ENCODE measurements around the gene CYP4F12.
"Not testable (repeated sequence)": the region's sequence is repeated elsewhere in the genome, so short reads cannot be mapped to it uniquely, and the experiment has no call there.

The CYP4F12 gene

DNA sequence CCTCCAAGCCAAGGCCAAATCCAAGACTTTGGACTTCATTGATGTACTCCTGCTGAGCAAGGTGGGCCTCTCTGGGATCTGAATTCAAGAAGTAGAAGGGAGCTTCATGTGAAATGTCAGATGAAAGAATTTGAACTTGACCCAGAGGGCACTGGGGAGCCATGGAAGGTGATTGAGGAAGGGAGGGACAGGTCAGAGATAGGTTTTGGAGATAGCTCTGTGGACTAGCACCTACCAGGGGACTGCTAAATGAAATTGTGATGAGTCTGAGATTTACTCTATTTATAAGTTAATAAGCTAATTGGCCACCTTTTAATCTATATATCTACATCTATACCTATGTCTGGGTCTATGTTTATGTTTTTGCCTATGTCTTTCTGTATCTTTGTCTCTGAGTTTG lies 22.8 kb upstream of the CYP4F12 start:
- not testable (repeated sequence) for DNase-seq (ENCODE audit: low spot score)

DNA sequence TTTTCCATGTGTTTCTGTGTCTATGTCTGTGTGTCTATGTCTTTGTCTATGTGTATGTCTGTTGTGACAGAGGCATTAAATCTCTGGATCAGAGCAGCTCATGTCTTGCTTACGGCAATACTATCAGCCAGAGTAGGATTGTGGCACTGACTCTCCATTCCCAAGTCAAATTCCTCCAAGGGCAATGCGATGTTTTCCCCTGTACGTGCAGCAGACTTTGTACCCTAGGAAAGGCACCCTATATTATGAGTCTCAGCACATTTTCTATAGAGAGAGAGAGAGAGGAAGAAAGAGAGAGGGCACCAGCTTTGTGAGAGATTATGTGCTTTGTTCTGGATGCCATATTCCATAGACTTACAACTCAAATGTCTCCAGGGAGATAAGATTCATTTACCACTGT lies 21.1 kb upstream of the CYP4F12 start:
- DNase-seq (ENCODE audit: low spot score): no peak

DNA sequence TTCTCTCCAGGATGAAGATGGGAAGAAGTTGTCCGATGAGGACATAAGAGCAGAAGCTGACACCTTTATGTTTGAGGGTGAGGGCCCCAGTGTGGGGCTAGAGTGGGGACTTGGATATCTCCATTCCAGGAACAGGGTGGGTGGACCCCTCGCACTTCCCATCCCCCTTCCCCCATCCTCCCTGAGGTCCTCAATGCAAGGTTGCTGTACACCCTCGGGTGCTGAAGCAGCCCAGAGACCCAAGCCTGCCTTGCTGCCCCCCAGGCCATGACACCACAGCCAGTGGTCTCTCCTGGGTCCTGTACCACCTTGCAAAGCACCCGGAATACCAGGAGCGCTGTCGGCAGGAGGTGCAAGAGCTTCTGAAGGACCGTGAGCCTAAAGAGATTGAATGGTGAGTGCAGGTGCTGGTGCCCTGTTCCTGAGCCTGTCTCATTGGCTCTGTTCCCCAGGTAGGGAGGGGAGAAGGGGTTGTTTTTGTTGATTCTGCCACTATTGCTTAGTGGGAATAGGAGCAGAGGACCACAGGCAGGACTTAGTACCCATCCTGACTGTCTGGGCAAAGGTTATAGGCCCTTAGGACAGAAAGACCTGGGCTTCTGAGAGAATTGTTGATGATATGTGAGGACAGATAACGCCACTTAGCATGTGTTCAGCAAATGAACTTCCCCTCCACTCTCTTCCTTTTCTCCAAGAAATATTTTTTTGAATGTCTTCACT lies 20.2 kb upstream of the CYP4F12 start:
- DNase-seq (ENCODE audit: low spot score): no peak

DNA sequence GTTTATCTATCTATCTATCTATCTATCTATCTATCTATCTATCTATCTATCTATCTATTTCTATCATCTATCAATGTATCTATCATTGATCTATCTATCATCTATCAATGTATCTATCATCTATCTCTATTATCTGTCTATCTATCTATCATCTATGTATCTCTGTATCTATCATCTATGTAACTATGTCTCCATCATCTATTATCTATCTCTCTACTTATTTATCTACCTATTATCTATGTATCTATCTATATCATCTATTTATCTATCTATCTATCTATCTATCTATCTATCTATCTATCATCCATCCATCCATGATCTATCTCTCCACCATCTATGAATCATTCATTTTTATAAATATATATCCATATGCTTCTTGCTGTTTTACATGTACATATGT lies 16.4 kb upstream of the CYP4F12 start:
- DNase-seq (ENCODE audit: low spot score): no peak

DNA sequence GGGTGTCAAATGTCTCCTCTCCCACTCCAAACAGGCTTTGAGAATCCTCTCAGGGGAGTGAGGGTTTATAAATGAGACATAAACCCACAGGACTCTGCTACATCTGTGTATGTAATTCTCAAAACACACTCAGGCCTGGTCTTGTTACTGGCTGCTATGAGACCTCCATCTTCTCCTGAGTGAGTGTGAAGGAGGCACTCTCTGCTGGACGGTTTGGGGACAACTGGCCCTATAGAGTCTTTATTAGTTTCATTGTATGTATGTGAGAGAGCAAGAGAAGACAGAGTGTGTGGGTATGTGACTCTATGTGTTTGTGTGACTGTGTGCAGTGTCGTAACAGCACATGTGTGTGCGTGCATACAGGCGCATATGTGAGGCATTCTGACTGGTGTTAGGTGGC lies 9.6 kb upstream of the CYP4F12 start:
- no peak for DNase-seq (ENCODE audit: low spot score)

DNA sequence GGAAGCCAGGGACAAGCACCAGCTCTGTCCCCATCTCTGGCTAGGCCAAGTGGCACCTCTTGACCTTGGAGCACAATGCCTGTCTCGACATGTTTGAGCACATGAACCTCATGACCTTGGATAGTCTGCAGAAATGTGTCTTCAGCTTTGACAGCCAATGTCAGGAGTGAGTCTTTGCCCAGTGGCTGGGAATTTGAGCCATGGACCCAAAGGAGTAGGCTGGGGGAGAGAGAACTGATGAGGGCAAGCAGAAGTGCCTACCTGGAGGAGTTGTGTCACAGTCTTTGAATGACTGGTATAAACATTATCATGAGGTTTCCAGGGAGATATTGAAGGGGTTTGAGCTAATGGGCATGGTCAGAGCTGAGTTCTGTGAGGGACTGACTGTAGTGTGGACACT lies 6.7 kb upstream of the CYP4F12 start:
- DNase-seq (ENCODE audit: low spot score): no peak

DNA sequence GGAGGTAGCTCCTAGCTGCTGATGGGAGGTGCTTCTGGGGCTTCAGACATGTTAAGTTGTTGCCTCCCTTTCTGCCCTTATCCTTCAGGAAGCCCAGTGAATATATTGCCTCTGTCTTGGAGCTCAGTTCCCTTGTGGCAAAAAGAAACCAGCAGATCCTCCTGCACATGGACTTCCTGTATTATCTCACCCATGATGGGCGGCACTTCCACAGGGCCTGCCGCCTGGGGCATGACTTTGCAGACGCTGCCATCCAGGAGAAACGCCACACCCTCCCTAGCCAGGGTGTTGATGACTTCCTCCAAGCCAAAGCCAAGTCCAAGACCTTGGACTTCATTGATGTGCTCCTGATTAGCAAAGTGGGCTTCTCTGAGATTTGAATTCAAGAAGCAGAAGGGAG lies 6.0 kb upstream of the CYP4F12 start:
- DNase-seq (ENCODE audit: low spot score): no peak

DNA sequence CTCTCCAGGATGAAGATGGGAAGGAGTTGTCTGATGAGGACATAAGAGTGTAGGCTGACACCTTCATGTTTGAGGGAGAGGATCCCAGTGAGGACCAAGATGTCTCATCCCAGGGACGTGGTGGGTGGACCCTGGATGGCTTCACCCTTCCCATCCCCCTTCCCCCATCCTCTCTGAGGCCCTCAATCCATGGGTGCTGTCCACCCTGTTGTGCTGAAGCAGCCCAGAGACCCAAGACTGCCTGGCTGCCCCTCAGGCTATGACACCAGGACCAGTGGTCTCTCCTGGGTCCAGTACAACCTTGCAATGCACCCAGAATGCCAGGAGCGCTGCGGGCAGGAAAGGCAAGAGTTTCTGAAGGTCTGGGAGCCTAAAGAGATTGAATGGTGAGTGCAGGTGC lies 3.4 kb upstream of the CYP4F12 start:
- no peak for DNase-seq (ENCODE audit: low spot score)

DNA sequence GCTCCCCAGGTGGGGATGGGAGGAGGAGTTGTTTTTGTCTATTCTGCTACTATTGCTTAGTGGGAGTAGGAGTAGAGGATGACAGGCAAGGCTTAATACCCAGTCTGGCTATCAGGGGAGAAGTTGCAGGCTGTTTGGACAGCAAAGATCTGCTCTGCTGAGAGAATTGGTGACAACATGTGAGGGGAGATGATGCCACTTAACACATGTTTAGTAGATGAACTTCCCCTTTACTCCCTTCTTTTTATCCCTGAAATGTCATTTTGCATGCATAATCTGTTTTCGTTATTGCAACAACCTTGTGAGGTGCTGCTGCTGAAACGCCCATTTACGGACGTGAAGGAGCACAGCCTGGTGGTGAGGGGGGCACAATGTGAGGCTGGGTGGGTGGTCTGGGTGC lies 3.0 kb upstream of the CYP4F12 start:
- DNase-seq (ENCODE audit: low spot score): no peak

DNA sequence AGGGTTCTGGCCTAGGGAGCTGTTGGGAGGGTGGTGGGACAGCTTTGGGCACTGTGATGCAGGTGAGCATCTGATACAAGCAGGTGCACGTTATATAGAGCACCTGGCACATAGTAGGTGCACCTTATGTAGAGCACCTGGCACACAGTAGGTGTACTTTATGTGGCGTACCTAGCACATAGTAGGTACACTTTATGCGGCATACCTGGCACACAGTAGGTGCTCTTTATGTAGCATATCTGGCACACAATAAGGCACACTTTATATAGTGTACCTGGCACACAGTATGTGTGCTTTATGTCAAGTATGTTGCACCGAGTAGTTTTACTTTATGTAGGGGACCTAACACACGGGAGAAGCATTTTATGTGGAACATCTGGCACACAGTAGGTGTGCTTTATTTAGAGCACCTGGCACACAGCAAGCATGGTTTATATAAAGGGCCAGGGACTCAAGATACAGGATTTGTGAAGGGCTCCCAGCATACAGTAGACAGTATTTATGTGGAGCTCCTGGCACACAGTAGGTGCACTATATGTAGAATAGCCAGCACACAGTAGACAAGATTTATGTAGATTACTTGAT lies 1.6 kb upstream of the CYP4F12 start:
- DNase-seq (ENCODE audit: low spot score): no peak

DNA sequence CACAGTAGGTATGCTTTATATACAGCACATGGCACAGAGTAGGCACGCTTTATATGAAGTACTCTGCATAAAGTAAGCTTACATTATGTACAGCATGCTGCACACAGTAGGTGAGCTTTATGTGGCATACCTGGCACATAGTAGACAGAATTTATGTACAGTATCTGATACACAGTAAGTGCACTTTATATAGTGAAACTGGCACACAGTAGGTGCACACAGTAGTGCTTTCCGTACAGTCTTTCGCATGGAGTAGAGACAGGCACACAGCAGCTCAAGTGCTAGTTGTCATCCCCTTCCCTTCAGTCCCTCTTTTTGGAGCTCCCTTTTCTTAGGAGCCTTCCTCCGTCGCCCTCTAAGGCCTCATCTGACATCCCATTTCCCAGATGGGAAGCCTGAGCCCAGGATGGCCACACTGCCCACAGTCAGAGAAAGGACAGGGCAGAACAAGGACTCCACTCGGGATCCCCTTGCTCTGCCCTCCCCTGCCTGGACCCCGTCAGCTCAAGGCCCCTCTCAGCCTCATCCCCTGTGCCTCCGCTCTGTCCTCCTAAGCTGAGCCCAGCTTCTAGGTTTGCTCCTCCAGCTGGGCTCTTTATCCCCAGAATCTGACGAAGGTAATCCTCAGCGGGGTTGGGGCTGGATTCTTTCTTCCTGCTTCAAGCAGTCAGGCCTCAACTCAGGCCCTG lies 852 bp upstream of the CYP4F12 start:
- DNase-seq (ENCODE audit: low spot score): no peak

DNA sequence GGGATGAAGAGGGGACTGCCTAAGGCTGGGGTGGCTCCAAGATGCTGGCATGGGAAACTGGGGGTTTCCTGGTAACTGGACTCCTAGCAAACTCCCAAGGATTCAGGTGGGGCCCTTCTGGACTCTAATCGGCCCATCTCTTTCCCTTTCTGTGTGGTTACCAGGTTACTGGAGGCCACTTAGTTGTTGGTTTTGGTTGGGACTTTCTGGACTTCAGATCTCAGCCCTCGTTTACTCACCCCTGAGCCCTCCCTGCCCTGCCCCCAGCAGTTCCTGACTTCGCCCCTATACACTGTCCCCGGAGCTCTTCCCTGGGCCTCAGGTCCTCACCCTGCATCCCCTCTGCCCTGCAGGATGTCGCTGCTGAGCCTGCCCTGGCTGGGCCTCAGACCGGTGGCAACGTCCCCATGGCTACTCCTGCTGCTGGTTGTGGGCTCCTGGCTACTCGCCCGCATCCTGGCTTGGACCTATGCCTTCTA lies 328 bp downstream of the CYP4F12 start:
- no peak for DNase-seq (ENCODE audit: low spot score)

DNA sequence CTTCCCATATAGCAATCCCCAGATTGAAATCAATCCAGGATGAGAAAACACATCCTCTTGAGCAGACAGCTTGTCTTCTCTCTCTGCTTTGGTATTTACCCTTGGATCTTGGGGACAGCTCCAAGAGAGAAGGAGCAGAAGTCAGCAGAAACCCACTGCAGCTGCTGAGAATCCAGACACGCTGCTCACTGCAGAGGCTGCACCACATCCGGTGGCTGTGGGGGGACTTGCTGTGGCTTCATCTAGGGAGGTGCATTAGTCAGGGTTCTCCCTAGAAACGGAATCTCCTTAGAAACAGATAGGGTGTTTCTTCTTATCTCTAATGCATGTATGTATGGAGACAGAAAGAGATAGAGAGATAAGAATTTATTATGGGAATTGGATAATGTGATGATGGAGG lies 2.7 kb downstream of the CYP4F12 start:
- DNase-seq (ENCODE audit: low spot score): no peak

DNA sequence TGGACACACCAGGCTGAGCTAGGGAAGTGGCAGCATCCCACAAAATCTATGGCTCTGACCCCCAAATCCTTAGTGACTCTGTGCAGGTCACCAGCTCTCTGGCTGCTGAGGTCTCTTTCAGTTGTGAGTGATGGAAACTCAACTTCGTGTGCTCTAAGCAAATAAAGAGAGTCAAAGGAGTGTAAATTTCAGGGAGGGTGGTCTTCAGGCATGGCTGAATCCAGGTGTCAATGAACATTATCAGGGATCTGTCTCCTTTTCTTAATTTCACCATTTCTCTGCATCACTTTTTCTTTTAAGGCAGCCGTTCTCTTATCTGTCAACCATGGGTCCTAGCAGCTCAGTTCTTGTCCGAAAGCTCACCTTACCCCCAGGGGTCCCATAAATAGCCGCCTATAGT lies 6.2 kb downstream of the CYP4F12 start:
- DNase-seq (ENCODE audit: low spot score): no peak

DNA sequence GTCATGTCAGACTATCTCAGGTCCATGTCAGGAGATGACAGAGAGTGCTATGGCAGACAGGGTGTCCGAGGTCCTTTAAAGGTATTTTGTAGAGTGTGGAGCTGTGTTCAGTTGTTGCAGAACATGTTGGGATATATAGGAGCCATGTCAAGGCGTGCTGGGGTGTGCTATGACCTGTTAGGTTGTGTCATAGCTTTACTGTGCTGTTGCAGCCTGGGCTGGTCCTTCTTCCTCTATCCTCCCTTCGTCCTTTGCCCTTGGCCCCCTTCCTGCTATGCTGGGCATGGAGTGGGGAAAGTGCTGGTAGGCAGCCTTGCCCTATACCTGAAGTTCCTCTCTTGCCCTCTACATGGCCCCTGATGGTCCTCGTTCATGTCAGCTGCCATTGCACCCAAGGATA lies 7.0 kb downstream of the CYP4F12 start:
- not testable (repeated sequence) for DNase-seq (ENCODE audit: low spot score)

DNA sequence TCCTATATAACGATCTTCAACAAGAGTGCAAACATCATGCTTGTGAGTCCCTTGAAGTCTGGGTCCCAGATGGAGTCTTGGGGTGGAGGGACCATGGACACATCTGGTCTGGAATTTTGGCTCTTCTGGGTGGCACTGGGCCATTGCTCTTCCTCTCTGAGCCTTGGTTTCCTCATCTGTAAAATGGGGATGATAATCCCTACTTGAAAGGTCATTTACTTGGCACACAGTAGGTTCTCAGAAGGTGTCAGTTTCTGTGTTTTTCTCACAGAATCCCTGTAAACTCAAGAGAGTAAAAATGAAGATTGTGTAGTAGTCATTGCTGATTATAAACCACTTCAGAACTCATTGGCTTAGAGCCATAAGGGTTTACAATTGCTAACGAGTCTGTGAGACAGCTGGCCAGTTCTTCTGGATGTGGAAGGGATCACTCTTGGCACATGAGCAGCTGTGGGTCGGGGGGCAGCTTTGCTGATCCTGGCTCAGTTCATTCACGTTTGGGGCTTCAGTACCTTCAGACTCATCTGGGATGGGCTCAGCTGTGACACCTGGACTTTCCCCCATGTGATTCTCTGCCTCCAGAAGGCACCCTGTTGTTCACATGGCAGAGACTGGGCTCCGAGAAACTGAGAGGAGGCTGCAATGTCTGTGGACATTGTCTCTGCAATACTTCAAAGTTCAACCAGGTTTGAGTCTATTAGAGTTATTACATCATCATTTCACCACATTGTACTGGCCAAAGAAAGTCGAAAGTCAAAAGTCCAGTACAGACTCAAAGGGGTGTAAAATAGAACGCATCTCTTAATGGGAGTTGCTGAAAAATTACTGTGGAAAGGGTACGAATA lies 7.8 kb downstream of the CYP4F12 start:
- no peak for DNase-seq (ENCODE audit: low spot score)

DNA sequence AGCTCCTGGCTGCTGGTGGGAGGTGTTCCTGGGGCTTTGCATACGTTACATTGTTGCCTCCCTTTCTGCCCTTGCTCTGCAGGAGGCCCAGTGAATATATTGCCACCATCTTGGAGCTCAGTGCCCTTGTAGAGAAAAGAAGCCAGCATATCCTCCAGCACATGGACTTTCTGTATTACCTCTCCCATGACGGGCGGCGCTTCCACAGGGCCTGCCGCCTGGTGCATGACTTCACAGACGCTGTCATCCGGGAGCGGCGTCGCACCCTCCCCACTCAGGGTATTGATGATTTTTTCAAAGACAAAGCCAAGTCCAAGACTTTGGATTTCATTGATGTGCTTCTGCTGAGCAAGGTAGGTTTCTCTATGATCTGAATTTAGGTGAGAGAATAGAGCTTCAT lies 10.5 kb downstream of the CYP4F12 start:
- DNase-seq (ENCODE audit: low spot score): no peak

DNA sequence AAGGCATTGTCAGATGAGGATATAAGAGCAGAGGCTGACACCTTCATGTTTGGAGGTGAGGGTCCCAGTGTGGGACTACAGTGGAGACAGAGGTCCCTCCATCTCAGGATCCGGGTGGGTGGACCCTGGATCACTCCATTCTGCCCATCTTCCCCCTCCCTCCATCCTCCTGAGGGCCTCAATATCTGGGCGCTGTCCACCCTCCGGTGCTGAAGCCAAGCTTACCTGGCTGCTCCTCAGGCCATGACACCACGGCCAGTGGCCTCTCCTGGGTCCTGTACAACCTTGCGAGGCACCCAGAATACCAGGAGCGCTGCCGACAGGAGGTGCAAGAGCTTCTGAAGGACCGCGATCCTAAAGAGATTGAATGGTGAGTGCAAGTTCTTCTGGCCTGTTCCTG lies 11.9 kb downstream of the CYP4F12 start:
- no peak for DNase-seq (ENCODE audit: low spot score)

DNA sequence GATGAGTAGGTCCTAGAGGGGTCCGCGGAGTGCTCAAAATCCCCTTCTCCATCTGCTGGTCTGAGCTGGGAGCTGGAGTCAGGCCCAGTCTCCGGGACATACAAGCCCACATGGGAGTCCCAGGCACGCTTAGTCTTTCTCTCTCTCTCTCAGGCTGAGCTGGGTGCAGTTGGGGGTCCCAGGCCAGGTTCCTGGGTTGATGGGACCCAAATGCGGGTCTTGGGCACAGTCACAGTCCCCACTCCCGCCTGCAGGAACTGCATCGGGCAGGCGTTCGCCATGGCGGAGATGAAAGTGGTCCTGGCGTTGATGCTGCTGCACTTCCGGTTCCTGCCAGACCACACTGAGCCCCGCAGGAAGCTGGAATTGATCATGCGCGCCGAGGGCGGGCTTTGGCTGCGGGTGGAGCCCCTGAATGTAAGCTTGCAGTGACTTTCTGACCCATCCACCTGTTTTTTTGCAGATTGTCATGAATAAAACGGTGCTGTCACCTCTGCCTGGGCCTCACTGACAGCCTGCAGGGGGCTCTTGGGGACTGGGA lies 23.8 kb downstream of the CYP4F12 start:
- DNase-seq (ENCODE audit: low spot score): no peak

DNA sequence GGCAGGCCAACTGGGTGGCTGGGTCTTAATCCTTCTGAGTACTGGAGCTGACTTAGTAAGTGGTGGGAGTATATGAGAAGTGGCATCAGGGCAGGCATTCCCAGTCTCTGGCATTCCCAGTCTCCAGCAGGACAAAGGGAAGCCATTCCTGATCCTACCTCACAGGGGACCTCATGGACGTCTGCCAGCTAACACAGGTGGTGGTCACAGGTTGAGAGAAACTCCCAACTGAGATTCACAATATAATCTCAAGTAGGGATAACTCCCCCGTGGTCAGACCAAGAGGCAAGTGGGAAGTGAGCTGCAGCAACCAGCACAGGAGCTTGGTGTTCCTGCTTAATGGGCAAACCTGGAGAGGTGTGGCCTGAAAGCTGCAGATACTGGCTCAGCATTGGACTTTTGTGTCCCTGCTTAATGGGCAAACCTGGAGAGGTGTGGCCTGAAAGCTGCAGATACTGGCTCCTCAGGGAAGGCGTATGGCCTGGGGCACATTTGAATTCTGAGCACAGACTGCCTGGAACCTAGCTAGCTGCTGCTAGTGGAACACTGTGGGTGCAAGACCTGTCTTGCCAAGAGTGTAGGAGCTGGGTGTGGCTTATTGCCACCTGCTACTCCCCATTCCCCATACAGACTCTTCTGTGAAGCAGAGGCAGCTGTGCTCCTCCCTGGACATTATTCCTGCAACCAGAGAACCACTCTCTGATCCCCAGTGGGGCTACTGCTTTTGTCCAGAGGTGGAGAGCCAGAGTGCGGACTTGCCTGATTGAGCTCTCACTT lies 29.1 kb downstream of the CYP4F12 start:
- DNase-seq (ENCODE audit: low spot score): no peak

DNA sequence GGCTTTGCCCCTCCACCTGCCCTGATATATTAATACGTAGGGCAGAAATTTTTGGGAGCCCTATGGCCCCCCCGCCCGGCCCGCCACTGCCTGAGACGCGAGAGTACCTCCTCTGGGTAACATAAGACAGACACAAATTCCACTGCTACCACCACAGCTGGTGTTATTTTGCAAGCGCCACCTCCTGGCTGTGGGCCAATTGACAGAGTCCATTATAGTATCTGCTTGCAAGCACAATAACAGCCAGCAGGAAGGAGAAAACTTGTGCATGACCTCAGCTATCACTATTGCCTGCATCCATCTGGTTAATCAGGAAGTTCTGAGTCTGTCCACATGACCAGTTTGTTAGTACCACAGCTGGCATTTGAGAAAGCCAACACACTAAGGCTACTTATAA lies 29.6 kb downstream of the CYP4F12 start:
- peak; percentile 12 for DNase-seq (ENCODE audit: low spot score)
